Activated T-cell treated with anti-CD3 and anti-CD28 coated beads for 24 hours (primary cell): Measurements from ENCODE around the gene GEMIN2.
"Not testable (repeated sequence)": the region's sequence is repeated elsewhere in the genome, so short reads cannot be mapped to it uniquely, and the experiment has no call there.

Experiments used
- DNase-seq: peaks from one replicate; pipeline ENCODE4 v3.0.0-alpha.2; 2020; ENCODE audit warnings: low read depth

The GEMIN2 gene

GRCh38 chr14:39176263-39177167 lies 62.4 kb downstream of the GEMIN2 start:
- no peak for DNase-seq

GRCh38 chr14:39177168-39177545 lies 63.0 kb downstream of the GEMIN2 start:
- DNase-seq = no peak

- no peak for DNase-seq
Measured at GRCh38 chr14:39179042-39179441, 64.9 kb downstream of the GEMIN2 start.

GRCh38 chr14:39180553-39180952 lies 66.4 kb downstream of the GEMIN2 start:
- DNase-seq = no peak

- no peak for DNase-seq
Measured at GRCh38 chr14:39181026-39181692, 67.0 kb downstream of the GEMIN2 start.

- no peak for DNase-seq
Measured at GRCh38 chr14:39181693-39182047, 67.5 kb downstream of the GEMIN2 start.

- DNase-seq = no peak
Measured at GRCh38 chr14:39182770-39183684, 68.9 kb downstream of the GEMIN2 start.

GRCh38 chr14:39183685-39184003 lies 69.5 kb downstream of the GEMIN2 start:
- DNase-seq = not testable (repeated sequence)

GRCh38 chr14:39184628-39185255 lies 70.6 kb downstream of the GEMIN2 start:
- DNase-seq = no peak

GRCh38 chr14:39185256-39186049 lies 71.3 kb downstream of the GEMIN2 start:
- no peak for DNase-seq
